H1 (cell line): ENCODE data around the gene NMU.

Experiments
- EGR1 ChIP-seq: IDR thresholded peaks from 2 replicates; pipeline ENCODE4 v1.6.1; 2011; ENCODE audit warnings: low read depth, low read length, borderline replicate concordance
- EZH2 ChIP-seq: fragments of 200-600 bp; sonication (generic); IDR thresholded peaks from 2 replicates; pipeline ENCODE4 v1.7.1; 2012; ENCODE audit warnings: low read depth, mild to moderate bottlenecking, moderate library complexity, low read length, inconsistent platforms; ENCODE audit not compliant: severe bottlenecking
- ZNF274 ChIP-seq: IDR thresholded peaks from 2 replicates; pipeline ENCODE4 v1.7.0; 2012; ENCODE audit warnings: low read length, borderline replicate concordance; ENCODE audit errors: extremely low read depth
- TF ChIP-seq, protein P1 (sequence below): IDR thresholded peaks from 2 replicates; pipeline ENCODE4 v1.6.1; 2011; ENCODE audit warnings: low read length, improper control_type of control experiment
- TF ChIP-seq, protein P2 (sequence below), 3 experiments: IDR thresholded peaks; 1 replicate in 2 of 3; 2 replicates in 1 of 3; pipeline versions ENCODE4 v1.5.1 to v1.6.1; 2011; ENCODE audit warnings: low read length in 3 of 3, mild to moderate bottlenecking in 3 of 3, inconsistent platforms in 2 of 3, low read depth in 1 of 3, moderate library complexity in 1 of 3; ENCODE audit not compliant: insufficient read depth in 1 of 3; ENCODE audit errors: control extremely low read depth in 1 of 3

DNA sequence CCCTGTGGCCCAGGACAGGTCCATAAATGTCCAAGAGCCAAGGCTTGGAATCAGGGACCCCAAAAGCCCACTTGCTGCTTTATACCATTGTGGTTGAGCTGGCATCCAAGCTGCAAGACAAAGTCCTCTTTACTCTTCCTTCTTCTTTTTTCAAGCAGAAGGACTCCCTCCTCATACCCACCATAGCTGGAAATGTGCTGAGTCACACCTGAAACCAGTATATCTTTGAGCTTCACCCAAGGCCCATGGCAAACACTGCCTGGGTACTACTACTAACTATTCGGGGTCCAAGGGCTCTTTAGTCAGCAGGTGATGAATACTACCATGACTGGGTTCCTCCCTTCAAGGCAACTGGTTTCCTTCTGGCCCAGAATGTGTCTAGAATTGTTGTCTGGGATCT is 37.3 kb upstream of the NMU start:
- TF ChIP-seq, protein P1, sequence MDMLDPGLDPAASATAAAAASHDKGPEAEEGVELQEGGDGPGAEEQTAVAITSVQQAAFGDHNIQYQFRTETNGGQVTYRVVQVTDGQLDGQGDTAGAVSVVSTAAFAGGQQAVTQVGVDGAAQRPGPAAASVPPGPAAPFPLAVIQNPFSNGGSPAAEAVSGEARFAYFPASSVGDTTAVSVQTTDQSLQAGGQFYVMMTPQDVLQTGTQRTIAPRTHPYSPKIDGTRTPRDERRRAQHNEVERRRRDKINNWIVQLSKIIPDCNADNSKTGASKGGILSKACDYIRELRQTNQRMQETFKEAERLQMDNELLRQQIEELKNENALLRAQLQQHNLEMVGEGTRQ: no peak
- TF ChIP-seq EGR1 (no peak), EZH2 (no peak), ZNF274 (no peak)
- TF ChIP-seq, protein P2, sequence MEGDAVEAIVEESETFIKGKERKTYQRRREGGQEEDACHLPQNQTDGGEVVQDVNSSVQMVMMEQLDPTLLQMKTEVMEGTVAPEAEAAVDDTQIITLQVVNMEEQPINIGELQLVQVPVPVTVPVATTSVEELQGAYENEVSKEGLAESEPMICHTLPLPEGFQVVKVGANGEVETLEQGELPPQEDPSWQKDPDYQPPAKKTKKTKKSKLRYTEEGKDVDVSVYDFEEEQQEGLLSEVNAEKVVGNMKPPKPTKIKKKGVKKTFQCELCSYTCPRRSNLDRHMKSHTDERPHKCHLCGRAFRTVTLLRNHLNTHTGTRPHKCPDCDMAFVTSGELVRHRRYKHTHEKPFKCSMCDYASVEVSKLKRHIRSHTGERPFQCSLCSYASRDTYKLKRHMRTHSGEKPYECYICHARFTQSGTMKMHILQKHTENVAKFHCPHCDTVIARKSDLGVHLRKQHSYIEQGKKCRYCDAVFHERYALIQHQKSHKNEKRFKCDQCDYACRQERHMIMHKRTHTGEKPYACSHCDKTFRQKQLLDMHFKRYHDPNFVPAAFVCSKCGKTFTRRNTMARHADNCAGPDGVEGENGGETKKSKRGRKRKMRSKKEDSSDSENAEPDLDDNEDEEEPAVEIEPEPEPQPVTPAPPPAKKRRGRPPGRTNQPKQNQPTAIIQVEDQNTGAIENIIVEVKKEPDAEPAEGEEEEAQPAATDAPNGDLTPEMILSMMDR (IDR thresholded peaks at IDR 0.05; ENCODE audit: control extremely low read depth in 1 of 3, insufficient read depth in 1 of 3, low read depth in 1 of 3, low read length in 3 of 3): no peak
